HepG2 (cell line): ENCODE data around the gene TMEM240. TPM values are rescaled to one million over a fixed set of nuclear protein-coding genes. Genes with fewer than 3 reads are reported as not detected.
"Not testable (repeated sequence)": the region's sequence is repeated elsewhere in the genome, so short reads cannot be mapped to it uniquely, and the experiment has no call there.

ENCODE experiments used
- ATAC-seq: fragments of 200-7000 bp; cut with Tn5 transposase; 3 replicates; pipeline ENCODE4 v1.9.1; 2020; ENCODE audit warnings: mild to moderate bottlenecking, moderate library complexity
- BruUV-seq: library from RNA; stranded (reverse); fragments of 400-500 nt; replicated peaks from 2 replicates; lab custom pipeline; 2021; lab: Mats Ljungman, UMichigan
- CTCF ChIA-PET: fragments of 300-600 bp; formaldehyde crosslinking; extraction: SDS; loops from one replicate; lab custom pipeline; 2021; ENCODE audit warnings: low total read pairs, inconsistent platforms, low intra/inter-chr PET ratio; lab: Yijun Ruan, JAX
- POLR2A ChIA-PET: fragments of 350-600 bp; sonication (Branson Sonifier 250); formaldehyde crosslinking; loops from one replicate; lab custom pipeline; 2020; ENCODE audit warnings: antibody characterized with exemption, inconsistent platforms; lab: Yijun Ruan, JAX
- DNase-seq: peaks from one replicate; pipeline ENCODE4 v3.0.0-alpha.2; 2015; ENCODE audit warnings: low spot score
- FAIRE-seq: peaks from 3 replicates; lab custom pipeline; 2011; peaks lifted over from hg19 to GRCh38; lab: Jason Lieb, UNC
- H2AFZ ChIP-seq: one replicate; pipeline ENCODE4 v1.6.1; 2011; ENCODE audit warnings: low read length, inconsistent platforms
- H3K27ac ChIP-seq: fragments of 300-600 bp; 3 replicates; pipeline ENCODE4 v1.8.0; 2011; ENCODE audit warnings: mixed run types, mild to moderate bottlenecking, mixed read lengths, low read length, inconsistent platforms; ENCODE audit not compliant: insufficient read depth; ENCODE audit errors: extremely low read length
- H3K27me3 ChIP-seq, 2 experiments: fragments of 200-600 bp in 1 of 2; 2 replicates in 1 of 2; 3 replicates in 1 of 2; pipeline versions ENCODE4 v1.6.0 to v1.8.0; 2011; ENCODE audit warnings: low read length in 2 of 2, mild to moderate bottlenecking in 2 of 2, moderate library complexity in 2 of 2, inconsistent platforms in 1 of 2; ENCODE audit not compliant: insufficient read depth in 2 of 2, control insufficient read depth in 1 of 2
- H3K36me3 ChIP-seq, 2 experiments: fragments of 200-600 bp in 1 of 2; replicated peaks in 1 of 2; 2 replicates in 1 of 2; 3 replicates in 1 of 2; pipeline versions ENCODE4 v1.5.1 to v1.8.0; 2011; ENCODE audit warnings: low read length in 2 of 2, inconsistent platforms in 1 of 2; ENCODE audit not compliant: insufficient read depth in 2 of 2, control insufficient read depth in 1 of 2
- H3K4me1 ChIP-seq: 2 replicates; pipeline ENCODE4 v1.5.1; 2012; ENCODE audit warnings: low read length, inconsistent platforms; ENCODE audit not compliant: insufficient read depth
- H3K4me2 ChIP-seq: 2 replicates; pipeline ENCODE4 v1.6.0; 2011; ENCODE audit warnings: low read depth, low read length, inconsistent platforms
- H3K4me3 ChIP-seq, 3 experiments: fragments of 200-600 bp in 1 of 3; sonication (generic), shearing (Covaris generic) in 1 of 3; replicated peaks in 1 of 3; 2 replicates each; pipeline ENCODE4 v1.5.1; 2011 to 2016; ENCODE audit warnings: low read length in 3 of 3, inconsistent platforms in 2 of 3, low read depth in 2 of 3, mild to moderate bottlenecking in 2 of 3, control low read depth in 1 of 3, mixed read lengths in 1 of 3; ENCODE audit not compliant: insufficient read depth in 1 of 3
- H3K79me2 ChIP-seq: one replicate; pipeline ENCODE4 v1.6.1; 2011; ENCODE audit warnings: low read length, inconsistent platforms; ENCODE audit not compliant: insufficient read depth
- H3K9ac ChIP-seq: 2 replicates; pipeline ENCODE4 v1.6.0; 2011; ENCODE audit warnings: mild to moderate bottlenecking, low read depth, low read length, inconsistent platforms; ENCODE audit not compliant: insufficient read depth
- H3K9me3 ChIP-seq: 2 replicates; pipeline ENCODE4 v1.5.1; 2012; ENCODE audit warnings: mild to moderate bottlenecking, low read length
- H4K20me1 ChIP-seq: 2 replicates; pipeline ENCODE4 v1.6.0; 2011; ENCODE audit warnings: inconsistent platforms, mild to moderate bottlenecking, low read length, moderate library complexity; ENCODE audit not compliant: insufficient read depth
- BCL6 ChIP-seq: IDR thresholded peaks from 2 replicates; pipeline ENCODE4 v1.6.1; 2016; ENCODE audit warnings: missing genetic modification reagents, missing compliant biosample characterization
- CEBPG ChIP-seq: IDR thresholded peaks from 2 replicates; pipeline ENCODE4 v1.6.1; 2016
- GABPB1 ChIP-seq: IDR thresholded peaks from 2 replicates; pipeline ENCODE4 v1.6.1; 2016; ENCODE audit warnings: mild to moderate bottlenecking, missing genetic modification reagents, moderate library complexity, missing compliant biosample characterization
- MEF2D ChIP-seq: sonication (generic); formaldehyde crosslinking; IDR thresholded peaks from 2 replicates; pipeline ENCODE4 v1.5.1; 2020; ENCODE audit warnings: mild to moderate bottlenecking, missing genetic modification reagents
- PATZ1 ChIP-seq: sonication (generic); formaldehyde crosslinking; IDR thresholded peaks from 2 replicates; pipeline ENCODE4 v1.4.0; 2020; ENCODE audit warnings: missing genetic modification reagents
- ZBTB33 ChIP-seq: sonication (generic); formaldehyde crosslinking; IDR thresholded peaks from 2 replicates; pipeline ENCODE4 v1.4.0; 2020; ENCODE audit warnings: missing genetic modification reagents
- ZBTB38 ChIP-seq: sonication (generic); formaldehyde crosslinking; IDR thresholded peaks from 2 replicates; pipeline ENCODE4 v1.5.1; 2020; ENCODE audit warnings: mild to moderate bottlenecking, missing genetic modification reagents
- ZNF687 ChIP-seq: sonication (generic); formaldehyde crosslinking; IDR thresholded peaks from 2 replicates; pipeline ENCODE4 v1.5.1; 2020; ENCODE audit warnings: mild to moderate bottlenecking, missing genetic modification reagents, moderate library complexity
- WGBS: methylation state at CpG from one replicate; pipeline ENCODE4 v1.1.6; 2017; ENCODE audit warnings: low lambda C conversion rate; 5-methylcytosine and 5-hydroxymethylcytosine counted together
- in situ Hi-C: cut with HindIII; loops from 2 replicates; pipeline ENCODE4 v1.10.0; 2017; ENCODE audit warnings: low pct_unique_long_range_greater_than_20kb; ENCODE audit not compliant: extremely low pct_ligation_motif_present
- intact Hi-C: fragments of 100-400 bp; cut with micrococcal nuclease; formaldehyde crosslinking; loops from one replicate; pipeline ENCODE4 v1.10.0; 2022; ENCODE audit not compliant: unreplicated experiment
- polyA plus RNA-seq, 8 experiments: library from polyadenylated mRNA; depleted of rRNA in 3 of 8; stranded (reverse) in 7 of 8; unstranded in 1 of 8; fragments of >200 nt; fragmentation: Illumina TruSeq in 4 of 8; extraction: Trizol in 4 of 8; gene quantifications; 2 replicates each; pipeline versions ENCODE4 v1.2.1 to v1.2.3, GENCODE V29; 2011 to 2016; ENCODE audit warnings: low read depth in 4 of 8, missing spikeins in 1 of 8, mixed read lengths in 1 of 8; ENCODE audit not compliant: insufficient read depth in 1 of 8
- total RNA-seq, 5 experiments: library from RNA; depleted of rRNA; stranded (reverse); fragments of >200 nt; fragmentation: Illumina TruSeq; extraction: Trizol; gene quantifications; 2 replicates each; pipeline ENCODE4 v1.2.3, GENCODE V29; 2016; ENCODE audit warnings: low read depth in 1 of 5

TMEM240 gene
- total and polyA plus RNA-seq, 2 of the 13 experiments (the other 11 are each of a cell fraction or from before 2014, with no cell fraction given): 0.17 TPM; not detected in 1

- H3K4me1 ChIP-seq: peaks cover 21% of the 10 kb centered on the region
- H3K36me3 ChIP-seq, CTCF ChIA-PET, DNase-seq, in situ Hi-C loops, H3K27ac ChIP-seq, FAIRE-seq, H3K9ac ChIP-seq, H2AFZ ChIP-seq, H3K9me3 ChIP-seq, H3K4me3 ChIP-seq, H3K27me3 ChIP-seq, ATAC-seq, H3K4me2 ChIP-seq, intact Hi-C loops, BruUV-seq, H3K79me2 ChIP-seq, H4K20me1 ChIP-seq, POLR2A ChIA-PET: not testable (repeated sequence)
- TF ChIP-seq ZBTB33 (CRISPR knock-in tag) (peak; percentile 64), ZBTB38 (CRISPR knock-in tag) (peak; percentile 60; the same call in 1 of the 2 replicates)
- WGBS: 58% methylated on average over 14 of the region's 21 CpGs
Measured at GRCh38 chr1:1509465-1509850, 31.0 kb downstream of the TMEM240 start.

GRCh38 chr1:1508775-1509464 is 31.5 kb downstream of the TMEM240 start:
- POLR2A ChIA-PET, BruUV-seq, CTCF ChIA-PET, in situ Hi-C loops, H3K4me3 ChIP-seq, H2AFZ ChIP-seq, DNase-seq, H4K20me1 ChIP-seq, intact Hi-C loops, H3K27me3 ChIP-seq, FAIRE-seq, H3K79me2 ChIP-seq, H3K27ac ChIP-seq, H3K36me3 ChIP-seq, H3K4me2 ChIP-seq, H3K9ac ChIP-seq, H3K9me3 ChIP-seq: not testable (repeated sequence)
- WGBS: 66% methylated on average over 13 of the region's 34 CpGs
- peak; percentile 4; the same call in 2 of the 3 replicates for ATAC-seq
- H3K4me1 ChIP-seq: peaks cover 21% of the 10 kb centered on the region
- TF ChIP-seq ZNF687 (CRISPR knock-in tag) (peak; percentile 50; the same call in 1 of the 2 replicates), PATZ1 (CRISPR knock-in tag) (peak; percentile 23; the same call in 1 of the 2 replicates), MEF2D (peak; percentile 59; the same call in 1 of the 2 replicates), CEBPG (CRISPR knock-in tag) (peak; percentile 36; the same call in 1 of the 2 replicates), GABPB1 (CRISPR knock-in tag) (0 out of 2 replicates have a peak, but pooled peaks have one; percentile 14), BCL6 (CRISPR knock-in tag) (0 out of 2 replicates have a peak, but pooled peaks have one; percentile 24)
- TF ChIP-seq, all 625 proteins: peak for 6; not testable (repeated sequence) for 619
